ENCODE data around the gene NAA50.

NAA50 gene

GRCh38 chr3:113741620-113742019, 4.4 kb downstream of the NAA50 start:
- DNase-seq (ENCODE audit: low read depth), result no peak

DNA sequence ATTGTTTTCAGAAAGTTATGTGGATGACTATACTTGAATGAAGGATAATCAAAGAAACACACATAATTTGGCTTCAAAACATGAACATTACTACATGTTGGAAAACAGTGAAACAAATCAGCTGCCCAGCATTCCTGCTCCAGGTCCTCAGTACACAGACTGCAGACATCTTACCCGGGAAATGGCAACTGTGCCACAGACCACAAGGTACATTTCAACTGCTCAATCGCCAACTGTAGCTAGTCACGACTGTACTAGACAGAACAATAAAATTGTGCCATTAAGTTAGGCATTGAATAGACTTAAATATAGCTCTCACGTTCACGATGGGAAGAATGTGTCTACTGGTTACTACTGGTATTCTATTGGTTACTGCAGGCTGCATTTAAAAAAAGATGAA, 5.0 kb downstream of the NAA50 start:
- no peak for DNase-seq (ENCODE audit: low read depth)

- DNase-seq (ENCODE audit: low read depth), result no peak
These were observed 9.4 kb downstream of the NAA50 start for GRCh38 chr3:113736548-113737089.

DNA sequence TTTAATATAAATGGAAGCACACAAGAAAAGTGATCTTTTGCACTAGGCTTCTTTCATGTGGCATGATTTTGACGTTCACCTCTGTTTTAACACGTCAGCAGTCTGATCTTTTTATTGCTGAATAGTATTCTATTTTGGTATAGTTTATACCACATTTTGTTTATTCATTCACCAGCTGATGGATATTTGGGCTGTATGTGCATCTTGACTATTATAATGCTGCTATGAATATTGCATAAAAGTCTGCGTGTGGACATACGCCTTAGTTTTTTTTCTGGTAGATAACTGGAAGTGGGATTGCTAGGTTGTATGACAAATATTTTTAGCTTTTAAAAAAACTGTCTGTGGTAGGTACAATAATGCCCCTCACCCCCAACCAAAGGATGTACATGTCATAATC, 14.4 kb downstream of the NAA50 start:
- DNase-seq (ENCODE audit: low read depth), result no peak

DNA sequence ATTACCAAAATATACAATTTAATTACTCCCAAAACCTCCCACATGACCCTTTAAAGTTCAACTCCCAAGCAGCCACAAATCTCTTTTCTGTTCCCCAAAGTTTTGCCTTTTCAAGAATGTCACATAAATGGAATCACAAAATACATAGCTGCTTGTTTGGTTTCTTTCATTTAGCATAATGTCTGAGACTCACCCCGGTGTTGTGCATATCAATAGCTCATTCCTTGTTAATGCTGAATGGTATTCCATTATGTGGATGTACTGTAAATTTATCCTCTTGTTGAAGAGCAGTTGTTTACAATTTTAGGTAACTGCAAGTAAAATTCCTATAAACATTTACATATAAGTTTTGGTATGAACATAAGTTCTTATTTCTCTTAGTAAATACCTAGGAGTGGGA, 15.5 kb downstream of the NAA50 start:
- no peak for DNase-seq (ENCODE audit: low read depth)

GRCh38 chr3:113728661-113729060, 17.4 kb downstream of the NAA50 start:
- DNase-seq (ENCODE audit: low read depth), result no peak

GRCh38 chr3:113721636-113722035, 24.4 kb downstream of the NAA50 start:
- DNase-seq (ENCODE audit: low read depth), result no peak

- no peak for DNase-seq (ENCODE audit: low read depth)
These were observed 26.3 kb downstream of the NAA50 start for GRCh38 chr3:113719758-113720157.

- DNase-seq (ENCODE audit: low read depth), result no peak
These were observed 26.8 kb downstream of the NAA50 start for GRCh38 chr3:113719294-113719693.

GRCh38 chr3:113717818-113718217, 28.2 kb downstream of the NAA50 start:
- no peak for DNase-seq (ENCODE audit: low read depth)

DNA sequence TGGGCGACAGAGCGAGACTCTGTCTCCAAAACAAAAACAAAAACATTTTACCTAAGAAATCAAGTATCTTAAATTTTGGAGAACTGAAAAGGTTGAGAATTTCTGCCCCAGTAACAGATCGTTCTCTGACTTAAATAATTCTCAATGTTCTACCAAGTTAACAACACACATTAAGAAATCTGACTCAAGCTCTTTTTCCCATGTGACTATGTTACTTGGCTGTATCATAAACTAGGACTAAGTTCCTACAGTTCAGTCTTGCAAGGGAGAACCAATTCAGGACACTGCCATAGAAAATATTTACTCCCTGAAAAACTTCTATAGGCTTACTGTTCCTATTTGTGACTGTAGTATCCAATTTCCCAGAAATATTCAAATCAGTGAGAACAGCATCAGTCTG, 28.7 kb downstream of the NAA50 start:
- DNase-seq (ENCODE audit: low read depth), result no peak

DNA sequence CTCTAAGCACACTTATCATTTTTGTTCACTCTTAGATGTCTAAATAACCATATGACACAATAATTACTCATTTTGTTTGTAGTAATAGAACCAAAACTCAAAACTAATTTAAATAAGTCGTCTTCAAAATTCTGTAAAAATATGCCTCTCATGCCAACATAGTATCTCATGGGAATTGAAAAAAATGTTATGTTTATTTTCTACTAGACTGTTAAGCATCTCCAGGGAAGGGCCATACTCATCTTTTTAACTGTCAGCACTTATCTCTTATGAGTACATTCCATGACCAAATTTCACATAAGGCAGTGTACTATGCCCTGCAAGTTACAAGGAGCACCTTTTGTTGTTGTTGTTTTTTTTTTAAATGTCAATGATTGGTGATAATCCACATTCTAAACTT, 31.3 kb downstream of the NAA50 start:
- no peak for DNase-seq (ENCODE audit: low read depth)

DNA sequence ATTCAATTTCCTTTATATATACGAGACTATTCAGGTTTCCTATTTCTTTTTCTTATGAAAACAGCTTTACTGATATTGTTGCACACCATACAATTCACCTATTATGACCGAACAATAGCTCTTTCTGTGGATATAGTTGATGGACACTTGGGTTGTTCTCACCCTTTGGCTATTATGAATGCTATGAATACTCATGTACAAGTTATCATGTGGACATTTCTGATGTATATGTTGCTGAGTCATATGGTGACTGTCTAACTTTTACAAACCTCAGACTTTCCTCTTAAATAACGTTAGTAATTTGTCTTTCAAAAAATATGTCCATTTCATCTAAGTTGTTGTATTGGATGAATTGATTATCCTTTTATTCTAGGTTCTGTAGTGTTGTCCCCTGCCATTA, 33.9 kb downstream of the NAA50 start:
- no peak for DNase-seq (ENCODE audit: low read depth)

DNA sequence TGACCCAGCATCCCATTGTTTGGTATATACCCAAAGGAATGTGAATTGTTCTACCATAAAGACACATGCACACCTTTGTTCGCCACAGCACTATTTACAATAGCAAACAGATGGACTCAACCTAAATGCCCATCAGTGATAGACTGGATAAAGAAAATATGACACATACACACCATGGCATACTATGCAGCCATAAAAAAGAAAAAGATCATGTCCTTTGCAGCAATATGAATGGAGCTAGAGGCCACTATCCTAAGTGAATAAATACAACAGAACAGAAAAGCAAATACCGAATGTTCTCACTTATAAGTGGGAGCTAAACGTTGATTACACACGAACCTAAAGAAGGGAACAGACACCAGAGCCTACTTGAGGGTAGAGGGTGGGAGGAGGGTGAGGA, 38.2 kb downstream of the NAA50 start:
- DNase-seq (ENCODE audit: low read depth), result no peak

- DNase-seq (ENCODE audit: low read depth), result no peak
These were observed 47.1 kb downstream of the NAA50 start for GRCh38 chr3:113698956-113699355.

DNA sequence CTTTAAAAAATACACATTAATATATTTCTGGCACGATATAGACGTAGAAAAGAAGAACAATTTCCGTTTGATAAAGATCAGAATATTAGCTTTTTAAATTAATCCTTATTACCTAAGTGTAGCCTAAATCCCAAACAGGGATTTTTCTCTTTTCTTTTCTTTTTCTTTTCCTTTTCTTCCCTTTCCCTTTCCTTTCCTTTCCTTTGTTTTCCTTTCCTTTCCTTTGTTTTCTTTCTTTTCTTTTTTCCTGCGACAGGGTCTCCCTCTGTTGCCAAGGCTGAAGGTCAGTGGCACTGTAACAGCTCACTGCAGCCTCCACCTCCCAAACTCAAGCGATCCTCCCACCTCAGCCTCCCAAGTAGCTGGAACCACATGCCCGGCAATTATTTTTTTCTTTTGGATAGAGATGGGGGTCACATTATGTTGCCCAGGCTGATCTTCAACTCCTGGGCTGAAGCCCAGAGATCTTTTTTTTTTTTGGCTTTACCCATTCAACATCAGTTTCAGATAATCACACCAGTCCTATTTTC, 47.8 kb downstream of the NAA50 start:
- DNase-seq (ENCODE audit: low read depth), result no peak

DNA sequence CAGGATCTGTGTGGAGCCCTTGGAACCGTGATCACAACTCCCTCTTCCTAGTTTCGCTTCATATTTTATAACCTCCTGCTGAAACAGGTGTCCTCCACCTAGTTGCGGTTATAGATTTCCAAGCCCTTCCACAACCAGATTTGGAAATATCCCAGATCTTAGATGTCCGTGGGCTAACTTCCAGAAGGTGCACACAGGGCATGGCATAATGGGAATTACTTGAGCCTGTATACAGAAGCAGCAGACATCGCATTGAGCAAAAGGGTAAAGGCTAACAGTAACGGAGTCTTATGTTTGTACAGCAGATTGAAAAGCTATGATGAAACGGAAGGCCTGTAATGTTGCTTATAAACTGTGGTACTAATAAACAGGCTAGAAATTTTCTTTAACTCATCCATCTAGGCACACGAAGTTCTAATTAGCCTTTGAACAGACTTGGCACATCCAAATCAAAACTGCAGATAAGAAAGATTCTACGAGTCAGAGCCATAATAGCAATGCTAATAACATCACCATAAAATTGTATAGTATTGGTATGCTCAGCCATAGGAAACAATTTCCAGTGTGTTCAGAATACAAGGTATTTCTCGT, 48.5 kb downstream of the NAA50 start:
- no peak for DNase-seq (ENCODE audit: low read depth)

- DNase-seq (ENCODE audit: low read depth), result peak; percentile 97
These were observed 49.2 kb downstream of the NAA50 start for GRCh38 chr3:113696658-113697499.

- peak; percentile 79 for DNase-seq (ENCODE audit: low read depth)
These were observed 50.0 kb downstream of the NAA50 start, which contains the start of gene USF3 for GRCh38 chr3:113695786-113696645. USF3 (minus strand) TSS chr3:113696642; CDS start chr3:113674878, 21,764 bp downstream.

GRCh38 chr3:113695431-113695785, 50.6 kb downstream of the NAA50 start:
- DNase-seq (ENCODE audit: low read depth), result no peak

- DNase-seq (ENCODE audit: low read depth), result no peak
These were observed 55.6 kb downstream of the NAA50 start for GRCh38 chr3:113690482-113690881.

Measured in activated T-cell treated with anti-CD3 and anti-CD28 coated beads for 48 hours (primary cell).